GM19351 (cell line): ENCODE data around the gene OCIAD1.
A peak's percentile ranks its signal among the peaks of the same experiment; 100 is the strongest.
"Not testable (repeated sequence)": the region's sequence is repeated elsewhere in the genome, so short reads cannot be mapped to it uniquely, and the experiment has no call there.

Experiments used
- ATAC-seq: cut with Tn5 transposase; IDR thresholded peaks from one replicate; pipeline ENCODE4 v1.9.1; 2021; ENCODE audit warnings: mild to moderate bottlenecking, moderate library complexity; ENCODE audit not compliant: unreplicated experiment

The OCIAD1 gene

DNA sequence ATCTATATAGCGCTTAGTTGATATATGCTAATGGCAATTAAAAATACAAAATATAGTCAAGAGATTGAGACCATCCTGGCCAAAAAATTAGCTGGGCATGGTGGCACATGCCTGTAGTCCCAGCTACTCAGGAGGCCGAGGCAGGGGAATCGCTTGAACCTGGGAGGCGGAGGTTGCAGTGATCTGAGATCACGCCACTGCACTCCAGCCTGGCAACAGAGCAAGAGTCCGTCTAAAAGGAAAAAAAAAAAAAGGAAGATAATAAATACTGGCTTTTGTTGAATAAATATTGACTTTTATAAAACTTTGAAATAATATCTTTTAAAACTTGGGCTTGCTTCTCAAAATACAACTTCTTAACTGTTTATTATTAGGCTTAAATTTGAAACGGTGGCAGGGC is 14.6 kb upstream of the OCIAD1 start:
- ATAC-seq = not testable (repeated sequence)

GRCh38 chr4:48816971-48817370 is 13.9 kb upstream of the OCIAD1 start:
- no peak for ATAC-seq

GRCh38 chr4:48821431-48821830 is 9.5 kb upstream of the OCIAD1 start:
- not testable (repeated sequence) for ATAC-seq

GRCh38 chr4:48827622-48828021 is 3.3 kb upstream of the OCIAD1 start:
- ATAC-seq = no peak

DNA sequence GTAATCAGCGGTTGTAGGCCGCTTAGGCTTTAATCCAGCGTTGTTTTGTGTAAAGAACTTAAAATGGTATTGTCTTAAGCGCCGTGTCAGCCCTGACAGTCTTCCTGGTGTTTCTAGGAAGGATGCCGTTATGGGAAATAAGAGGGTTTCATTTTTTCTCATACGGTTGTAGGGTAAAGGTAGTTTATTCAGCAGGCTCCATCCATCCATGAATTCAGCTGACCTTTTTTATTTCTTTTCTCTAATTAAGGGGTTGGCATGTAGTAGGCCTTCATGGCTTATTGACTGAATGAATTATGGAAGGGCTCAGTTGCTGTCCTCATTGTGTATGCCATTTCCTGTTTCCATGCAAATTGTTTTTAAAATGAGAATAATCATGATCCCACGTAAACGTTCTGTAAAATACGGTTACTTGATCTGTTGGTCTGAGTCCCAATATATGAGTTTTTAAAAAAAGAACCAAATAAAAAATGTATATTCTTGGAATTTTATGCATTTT is 693 bp downstream of the OCIAD1 start:
- ATAC-seq = no peak

DNA sequence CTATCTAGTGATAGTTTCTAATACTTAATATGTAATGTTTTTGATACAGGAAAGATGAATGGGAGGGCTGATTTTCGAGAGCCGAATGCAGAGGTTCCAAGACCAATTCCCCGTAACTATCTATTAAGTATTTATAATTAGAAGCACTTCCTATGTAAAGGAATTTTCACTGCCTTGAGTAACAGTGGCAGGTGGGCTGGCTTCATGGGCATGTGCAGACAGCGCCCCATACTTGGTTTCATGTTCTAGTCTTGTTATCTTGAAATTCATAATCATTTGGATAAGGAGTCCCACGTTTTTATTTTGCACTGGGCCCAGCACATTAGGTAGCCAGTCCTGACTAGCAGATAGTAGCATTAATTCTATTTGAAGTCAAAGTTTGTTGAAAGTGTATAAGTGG is 1.7 kb downstream of the OCIAD1 start:
- ATAC-seq = no peak

DNA sequence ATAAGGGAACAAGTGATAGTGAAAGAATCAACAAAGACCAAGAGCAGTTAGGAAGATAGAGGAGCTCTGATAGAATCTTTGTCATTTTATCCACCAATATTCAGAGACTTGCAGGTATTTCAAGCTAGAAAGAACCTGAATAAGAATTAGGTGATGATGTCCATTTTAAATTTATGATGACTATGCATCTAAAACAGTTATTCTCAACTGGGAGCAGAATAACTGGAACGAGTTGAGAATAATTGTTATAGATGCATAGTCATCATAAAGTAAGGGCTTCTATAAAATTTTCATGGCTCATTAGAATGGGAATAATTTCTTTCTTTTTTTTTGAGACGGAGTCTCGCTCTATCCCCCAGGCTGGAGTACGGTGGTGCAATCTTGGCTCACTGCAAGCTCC is 5.8 kb downstream of the OCIAD1 start:
- ATAC-seq = no peak

DNA sequence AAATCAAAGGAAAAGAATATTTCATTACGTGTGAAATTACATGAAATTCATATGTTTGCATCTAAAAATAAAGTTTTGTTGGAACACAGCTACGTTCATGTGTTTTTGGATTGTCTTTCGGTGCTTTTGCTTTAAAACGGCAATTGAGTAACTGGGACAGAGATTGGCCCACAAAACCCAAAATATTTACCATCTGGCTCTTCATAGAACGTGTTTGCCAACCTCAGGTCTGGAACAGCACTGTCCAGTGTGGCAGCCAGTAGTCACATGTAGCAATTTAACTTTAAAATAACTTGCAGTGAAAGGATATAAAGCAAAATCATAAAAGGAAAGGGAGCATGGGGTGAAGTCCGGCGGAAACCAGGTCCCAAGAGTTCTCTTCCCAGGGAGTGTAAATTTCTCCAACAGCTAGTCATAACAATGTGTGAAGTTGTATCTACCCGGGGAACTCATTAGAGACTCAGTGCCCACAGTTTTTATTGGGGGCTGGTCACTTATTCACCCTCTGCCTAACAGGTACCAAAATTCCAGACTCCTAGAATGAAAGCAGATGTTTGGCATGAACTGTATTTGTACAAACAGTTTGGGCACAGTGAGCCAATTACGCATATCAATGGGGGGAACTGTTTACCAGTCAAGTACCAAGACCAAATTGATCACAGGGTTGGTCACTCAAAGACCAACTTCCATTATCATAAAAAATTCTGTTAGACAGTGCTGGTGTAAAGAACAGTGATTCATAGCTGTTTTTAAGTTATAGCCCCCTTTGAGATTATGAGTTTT is 10.3 kb downstream of the OCIAD1 start:
- ATAC-seq = no peak

- no peak for ATAC-seq
Observed at GRCh38 chr4:48844843-48845242, 14.0 kb downstream of the OCIAD1 start.

GRCh38 chr4:48848799-48849198 is 17.9 kb downstream of the OCIAD1 start:
- ATAC-seq = not testable (repeated sequence)

DNA sequence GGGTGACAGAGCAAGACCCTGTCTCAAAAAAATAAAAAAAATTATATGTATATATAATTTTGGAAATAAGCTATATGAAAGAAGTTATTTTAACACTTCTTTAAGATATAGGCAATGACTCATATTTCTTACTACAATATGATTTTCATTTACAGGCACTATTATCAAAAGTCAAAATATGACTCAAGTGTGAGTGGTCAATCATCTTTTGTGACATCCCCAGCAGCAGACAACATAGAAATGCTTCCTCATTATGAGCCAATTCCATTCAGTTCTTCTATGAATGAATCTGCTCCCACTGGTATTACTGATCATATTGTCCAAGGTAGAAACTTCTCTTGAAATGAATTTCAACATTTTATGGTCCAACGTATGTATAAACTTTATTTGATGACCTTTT is 20.8 kb downstream of the OCIAD1 start:
- no peak for ATAC-seq

DNA sequence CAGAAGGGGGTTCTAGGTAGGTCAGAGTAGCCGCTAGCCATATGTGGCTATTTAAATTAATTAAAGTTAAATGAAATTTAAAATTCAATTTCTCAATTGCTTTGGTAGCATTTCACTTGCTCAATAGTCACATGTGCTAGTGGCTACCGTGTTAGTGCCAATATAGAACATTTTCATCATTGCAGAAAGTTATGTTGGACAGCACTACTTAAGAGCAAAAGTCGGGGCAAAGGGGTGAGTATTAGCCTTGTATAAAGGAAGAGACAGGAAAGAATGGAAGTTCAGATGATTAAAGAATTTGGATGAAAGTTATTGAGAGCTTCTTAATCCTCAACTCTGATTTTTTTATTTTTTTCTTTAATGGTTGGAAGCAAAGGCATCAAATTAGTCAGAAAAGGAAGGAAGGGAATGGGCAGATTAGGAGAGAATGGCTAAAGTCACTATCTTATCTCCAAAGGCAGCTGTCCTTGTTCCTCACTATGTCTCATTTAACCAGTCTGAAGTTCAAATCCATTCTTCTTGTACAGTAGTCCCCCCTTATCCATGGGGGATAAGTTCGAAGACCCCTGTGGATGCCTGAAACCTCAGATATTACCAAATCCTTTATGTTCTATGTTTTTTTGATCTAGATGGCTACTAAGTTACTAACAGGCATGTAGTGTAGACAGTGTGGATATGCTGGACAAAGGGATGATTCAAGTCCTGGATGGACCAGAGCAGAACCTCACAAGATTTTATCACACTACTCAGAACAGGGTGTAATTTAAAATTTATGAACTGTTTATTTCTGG is 22.9 kb downstream of the OCIAD1 start:
- no peak for ATAC-seq

DNA sequence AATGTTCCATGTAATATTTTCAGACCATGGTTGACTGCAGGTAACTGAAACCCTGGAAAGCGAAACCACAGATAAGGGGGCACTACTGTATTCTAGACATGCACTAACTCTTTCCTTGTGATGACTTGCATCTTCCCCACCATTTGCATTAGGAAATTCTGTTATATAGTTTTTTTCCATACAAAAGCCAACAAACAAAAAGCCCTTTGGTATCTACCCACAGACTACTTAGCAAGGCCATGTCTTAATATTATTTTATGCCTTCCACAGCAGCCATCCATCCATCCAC is 23.5 kb downstream of the OCIAD1 start:
- ATAC-seq = no peak

- no peak for ATAC-seq
Observed at GRCh38 chr4:48854982-48855381, 24.1 kb downstream of the OCIAD1 start.

- no peak for ATAC-seq
Observed at GRCh38 chr4:48858130-48858529, 27.2 kb downstream of the OCIAD1 start.

DNA sequence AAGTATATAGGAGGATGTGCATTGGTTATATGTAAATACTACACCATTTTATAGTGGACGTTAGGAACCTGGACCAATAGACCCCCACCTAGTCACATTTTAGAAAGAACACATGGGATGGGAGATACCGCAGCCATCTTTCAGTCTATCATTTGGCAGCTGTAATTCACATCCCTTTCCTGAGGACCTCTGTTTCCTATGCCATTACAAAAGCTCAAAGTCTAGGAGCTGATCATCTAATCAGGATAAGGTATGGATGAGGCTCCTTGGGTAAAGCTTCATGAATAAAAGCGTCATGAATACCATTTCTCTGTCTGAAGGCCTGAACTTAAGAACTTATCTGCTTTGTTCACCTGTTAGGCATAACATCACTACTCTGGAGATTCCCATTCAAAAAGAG is 31.1 kb downstream of the OCIAD1 start:
- no peak for ATAC-seq

GRCh38 chr4:48862661-48863060 is 31.8 kb downstream of the OCIAD1 start:
- no peak for ATAC-seq

GRCh38 chr4:48863728-48864127 is 32.8 kb downstream of the OCIAD1 start:
- ATAC-seq = no peak

DNA sequence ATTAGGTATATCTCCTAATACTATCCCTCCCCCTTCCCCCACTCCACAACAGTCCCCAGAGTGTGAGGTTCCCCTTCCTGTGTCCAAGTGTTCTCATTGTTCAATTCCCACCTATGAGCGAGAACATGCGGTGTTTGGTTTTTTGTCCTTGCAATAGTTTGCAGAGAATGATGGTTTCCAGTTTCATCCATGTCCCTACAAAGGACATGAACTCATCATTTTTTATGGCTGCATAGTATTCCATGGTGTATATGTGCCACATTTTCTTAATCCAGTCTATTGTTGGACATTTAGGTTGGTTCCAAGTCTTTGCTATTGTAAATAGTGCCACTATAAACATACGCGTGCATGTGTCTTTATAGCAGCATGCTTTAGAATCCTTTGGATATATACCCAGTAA is 33.8 kb downstream of the OCIAD1 start:
- not testable (repeated sequence) for ATAC-seq

DNA sequence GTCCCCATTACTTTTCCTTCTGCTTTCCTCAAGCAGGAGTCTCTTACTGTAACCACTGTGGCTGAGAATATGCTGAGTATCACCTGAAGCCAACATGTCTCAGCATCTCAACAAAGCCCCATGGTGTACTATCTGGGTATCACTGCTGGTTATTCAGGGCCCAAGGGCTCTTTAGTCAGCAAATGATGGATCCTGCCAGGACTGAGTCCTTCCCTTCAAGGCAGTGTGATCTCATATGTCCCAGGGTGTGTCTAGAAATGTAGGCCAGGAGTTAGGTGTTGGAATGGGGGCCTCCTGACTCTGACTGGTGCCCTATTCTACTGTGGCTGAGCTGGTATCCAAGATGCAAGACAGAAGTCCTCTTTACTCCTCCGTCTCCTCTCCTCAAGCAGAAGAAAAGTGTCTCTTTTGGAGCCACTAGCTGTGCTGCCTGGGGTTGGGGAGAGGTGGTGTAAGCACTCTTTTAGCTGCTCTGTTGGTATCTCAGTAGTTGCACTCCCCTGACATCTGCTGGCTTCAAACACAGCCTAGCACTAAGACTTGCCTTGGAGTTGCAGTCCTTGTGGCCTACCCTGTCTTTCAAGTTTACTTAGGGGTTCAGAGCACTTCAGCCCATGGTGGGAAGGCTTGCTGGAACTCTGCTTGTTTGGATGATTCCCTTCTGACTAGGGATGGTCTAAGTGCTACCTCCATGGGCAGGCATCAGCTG is 47.1 kb downstream of the OCIAD1 start:
- peak; percentile 55 for ATAC-seq

GRCh38 chr4:48879561-48880442 is 48.9 kb downstream of the OCIAD1 start:
- no peak for ATAC-seq
